DOHH2 (cell line): Measurements from ENCODE around the gene TSC22D3.

Experiments used
- EZH2phosphoT487 ChIP-seq: fragments of 200-600 bp; sonication (generic); IDR thresholded peaks from 2 replicates; pipeline ENCODE4 v1.6.1; 2017; ENCODE audit warnings: borderline replicate concordance, mild to moderate bottlenecking, antibody characterized with exemption, low read length, moderate library complexity, mixed read lengths
- TF ChIP-seq, protein P1 (sequence below): fragments of 200-600 bp; sonication (generic); IDR thresholded peaks from one replicate; pipeline ENCODE4 v1.5.1; 2014; ENCODE audit warnings: antibody characterized with exemption, mild to moderate bottlenecking, low read depth, low read length; ENCODE audit not compliant: poor library complexity, severe bottlenecking

DNA sequence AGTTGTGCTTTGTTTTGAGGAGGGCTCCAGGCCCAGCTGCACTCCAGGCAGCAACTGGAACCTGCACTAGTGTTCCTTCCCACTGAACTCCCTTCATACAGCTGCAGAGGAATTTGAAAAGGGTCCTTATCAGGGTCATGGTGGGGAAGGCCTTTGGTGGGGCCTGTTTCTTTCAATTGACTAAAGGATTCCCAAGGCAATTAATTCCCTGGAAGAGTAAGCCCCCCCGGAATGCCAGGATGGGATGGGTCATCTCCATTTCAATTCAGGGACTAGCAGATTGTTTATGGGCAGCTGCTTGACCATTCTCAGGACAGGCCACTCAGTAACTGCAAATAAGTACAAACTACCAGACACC lies 45.3 kb downstream of the TSC22D3 start:
- TF ChIP-seq, protein P1, sequence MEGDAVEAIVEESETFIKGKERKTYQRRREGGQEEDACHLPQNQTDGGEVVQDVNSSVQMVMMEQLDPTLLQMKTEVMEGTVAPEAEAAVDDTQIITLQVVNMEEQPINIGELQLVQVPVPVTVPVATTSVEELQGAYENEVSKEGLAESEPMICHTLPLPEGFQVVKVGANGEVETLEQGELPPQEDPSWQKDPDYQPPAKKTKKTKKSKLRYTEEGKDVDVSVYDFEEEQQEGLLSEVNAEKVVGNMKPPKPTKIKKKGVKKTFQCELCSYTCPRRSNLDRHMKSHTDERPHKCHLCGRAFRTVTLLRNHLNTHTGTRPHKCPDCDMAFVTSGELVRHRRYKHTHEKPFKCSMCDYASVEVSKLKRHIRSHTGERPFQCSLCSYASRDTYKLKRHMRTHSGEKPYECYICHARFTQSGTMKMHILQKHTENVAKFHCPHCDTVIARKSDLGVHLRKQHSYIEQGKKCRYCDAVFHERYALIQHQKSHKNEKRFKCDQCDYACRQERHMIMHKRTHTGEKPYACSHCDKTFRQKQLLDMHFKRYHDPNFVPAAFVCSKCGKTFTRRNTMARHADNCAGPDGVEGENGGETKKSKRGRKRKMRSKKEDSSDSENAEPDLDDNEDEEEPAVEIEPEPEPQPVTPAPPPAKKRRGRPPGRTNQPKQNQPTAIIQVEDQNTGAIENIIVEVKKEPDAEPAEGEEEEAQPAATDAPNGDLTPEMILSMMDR, result no peak
- no peak for TF ChIP-seq EZH2phosphoT487
